CD4-positive, alpha-beta T cell treated with Interleukin-10 for 1 hour (primary cell): Measurements from ENCODE around the gene GLG1.
"Not testable (repeated sequence)": the region's sequence is repeated elsewhere in the genome, so short reads cannot be mapped to it uniquely, and the experiment has no call there.

Source experiments
- DNase-seq: peaks from one replicate; pipeline ENCODE4 v3.0.0-alpha.2; 2020

The GLG1 gene

GRCh38 chr16:74606521-74607309 is at the start of gene GLG1:
TSS of gene GLG1 (minus strand) at chr16:74607114. CDS start at chr16:74607094, 20 bp downstream.
- DNase-seq, result peak; percentile 92

DNA sequence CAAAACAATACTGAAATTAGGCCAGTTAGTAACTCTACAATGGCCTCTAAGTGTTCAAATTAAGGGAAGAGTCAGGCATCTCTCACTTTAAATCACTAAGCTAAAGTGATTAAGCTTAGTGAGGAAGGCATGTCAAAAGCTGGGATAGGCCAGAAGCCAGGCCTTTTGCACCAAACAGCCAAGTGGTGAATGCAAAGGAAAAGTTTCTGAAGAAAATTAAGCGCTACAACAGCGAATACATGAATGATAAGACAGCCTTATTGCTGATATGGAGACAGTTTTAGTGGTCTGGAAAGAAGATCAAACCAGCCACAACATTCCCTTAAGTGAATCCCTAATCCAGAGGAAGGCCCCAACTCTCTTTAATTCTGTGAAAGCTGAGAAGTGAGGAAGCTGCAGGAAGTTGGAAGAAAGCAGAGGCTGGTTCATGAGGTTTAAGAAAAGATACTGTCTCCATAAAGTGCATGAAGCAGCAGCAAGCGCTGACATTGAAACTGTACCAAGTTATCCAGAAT is 47.7 kb upstream of the GLG1 start:
- DNase-seq, result no peak

DNA sequence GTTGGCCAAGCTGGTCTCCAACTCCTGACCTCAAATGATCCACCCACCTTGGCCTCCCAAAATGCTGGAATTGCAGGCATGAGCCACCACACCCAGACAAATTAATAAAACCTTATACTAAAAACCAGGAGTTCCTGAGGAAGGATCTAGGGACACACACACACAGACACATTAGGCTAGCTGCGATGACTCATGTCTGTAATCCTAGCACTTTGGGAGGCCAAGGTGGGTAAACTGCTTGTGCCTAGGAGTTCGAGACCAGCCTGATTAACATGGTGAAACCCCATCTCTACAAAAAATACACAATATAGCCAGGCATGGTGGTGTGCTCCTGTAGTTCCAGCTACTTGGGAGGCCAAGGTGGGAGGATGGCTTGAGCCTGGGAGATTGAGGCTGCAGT is 46.0 kb upstream of the GLG1 start:
- DNase-seq, result not testable (repeated sequence)

DNA sequence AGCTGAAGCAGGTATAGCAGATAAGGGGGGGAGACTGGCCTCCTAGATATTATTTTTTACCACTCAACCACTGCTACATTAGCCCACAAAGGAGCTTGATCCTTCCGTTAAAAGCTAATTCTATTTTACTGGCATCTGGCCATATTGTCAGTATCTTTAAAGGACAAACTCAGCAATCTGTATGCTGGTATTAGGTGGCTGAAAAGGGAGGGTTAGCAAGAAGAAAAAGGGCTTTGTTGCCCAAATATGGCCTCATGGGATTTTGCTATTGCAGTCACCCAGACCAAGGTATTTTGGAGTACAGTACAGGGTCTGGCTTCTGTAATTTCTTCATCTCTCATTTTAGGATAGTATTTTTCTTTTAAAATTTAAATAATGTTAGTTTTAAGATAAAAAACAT is 45.3 kb upstream of the GLG1 start:
- DNase-seq, result no peak

DNA sequence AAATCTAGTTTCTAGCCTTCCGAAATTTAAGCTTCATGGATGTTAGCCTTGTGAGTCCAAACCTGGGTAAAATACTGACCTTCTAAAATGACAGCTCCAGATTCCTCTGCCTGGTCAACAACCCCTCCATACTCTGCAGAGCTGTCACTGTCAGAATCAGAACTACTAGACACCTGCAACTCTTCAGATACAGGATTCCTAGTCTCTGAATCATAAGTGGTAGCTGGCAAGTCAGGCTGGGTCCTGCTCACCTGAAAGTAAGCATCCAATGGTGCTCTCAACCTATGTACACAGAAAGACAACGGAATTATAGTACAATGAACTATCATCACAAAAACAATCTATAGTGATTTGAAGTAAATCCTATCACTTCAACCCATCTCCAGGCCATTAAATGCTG is 44.9 kb upstream of the GLG1 start:
- no peak for DNase-seq

GRCh38 chr16:74650966-74651567 is 44.2 kb upstream of the GLG1 start:
- DNase-seq, result peak; percentile 29

DNA sequence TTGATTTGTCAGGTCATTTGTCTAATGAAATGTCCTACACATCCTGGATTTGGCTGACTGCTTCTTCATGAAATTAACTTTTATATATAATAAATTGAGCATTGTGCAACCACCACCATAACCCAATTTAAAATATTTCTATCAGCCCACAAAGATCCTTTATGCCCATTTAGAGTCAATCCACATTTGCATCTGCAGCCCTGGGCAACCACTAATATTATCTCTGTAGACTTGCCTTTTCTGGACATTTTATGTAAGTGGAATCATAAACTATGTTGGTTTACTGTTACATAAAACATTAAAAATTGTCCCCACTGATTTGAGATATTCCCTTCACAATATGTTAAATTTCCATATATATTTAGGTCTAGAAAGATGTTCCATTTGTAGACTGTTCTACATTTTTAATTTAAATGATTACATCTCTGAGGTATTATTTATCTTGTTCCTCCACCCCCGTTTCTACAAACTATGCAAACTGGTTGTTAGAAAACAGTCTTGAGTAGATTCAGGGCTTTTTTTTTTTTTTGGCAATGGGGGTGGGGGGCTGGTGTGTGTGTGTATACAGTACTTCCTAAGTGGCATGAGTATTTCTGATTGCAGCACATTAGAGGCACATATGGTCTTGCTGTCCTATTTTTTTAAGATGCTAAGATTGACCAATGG is 43.1 kb upstream of the GLG1 start:
- DNase-seq, result no peak

GRCh38 chr16:74641969-74642368 is 35.1 kb upstream of the GLG1 start:
- DNase-seq, result no peak

DNA sequence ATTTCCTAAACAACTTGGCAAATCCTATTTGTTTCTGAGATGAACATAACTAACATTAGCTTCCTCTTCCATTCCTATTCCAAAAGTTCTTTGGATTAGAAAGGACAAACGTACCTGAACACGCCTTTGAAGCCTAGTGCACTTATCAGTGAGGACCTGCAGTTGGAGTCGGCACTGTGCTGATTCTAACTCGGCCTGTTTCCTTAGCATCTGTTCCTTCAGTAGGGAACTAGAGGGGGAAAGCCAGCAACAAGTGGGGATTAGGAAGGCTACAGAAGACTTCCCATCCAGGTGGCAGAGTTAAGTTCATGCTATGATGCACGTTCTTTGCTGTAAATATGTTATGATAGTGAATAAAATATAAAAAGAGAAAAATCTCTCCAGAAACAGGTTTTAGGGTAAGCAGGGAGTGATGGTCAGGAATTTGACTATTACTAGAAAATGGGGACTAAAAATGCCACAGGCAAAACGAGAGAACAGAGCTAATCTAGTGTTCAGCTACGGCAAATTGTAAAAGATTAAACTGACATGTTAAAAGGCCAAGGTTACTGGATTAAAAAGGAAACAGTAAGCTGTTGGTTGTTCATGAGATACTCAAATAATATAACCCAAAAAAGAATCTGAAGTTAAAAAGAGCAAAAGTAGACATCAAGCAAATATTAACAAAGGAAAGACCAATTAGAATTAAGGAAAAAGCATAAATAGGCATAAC is 31.0 kb upstream of the GLG1 start:
- DNase-seq, result no peak

DNA sequence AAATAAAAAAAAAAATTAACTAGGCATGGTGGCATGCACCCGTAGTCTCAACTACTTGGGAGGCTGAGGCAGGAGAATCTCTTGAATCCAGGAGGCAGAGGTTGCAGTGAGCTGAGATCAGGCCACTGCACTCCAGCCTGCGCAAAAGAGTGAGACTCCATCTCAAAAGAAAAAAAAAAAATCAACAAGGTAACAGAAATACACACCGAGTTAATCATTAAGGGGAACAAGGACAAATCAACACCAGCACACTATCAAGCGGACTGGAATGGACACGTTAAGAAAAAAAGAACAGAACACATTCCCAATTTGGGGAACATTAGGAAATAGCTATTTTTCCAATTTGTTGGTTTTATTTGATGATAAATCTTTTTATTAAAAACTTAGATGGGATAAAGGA is 28.4 kb upstream of the GLG1 start:
- DNase-seq, result no peak

DNA sequence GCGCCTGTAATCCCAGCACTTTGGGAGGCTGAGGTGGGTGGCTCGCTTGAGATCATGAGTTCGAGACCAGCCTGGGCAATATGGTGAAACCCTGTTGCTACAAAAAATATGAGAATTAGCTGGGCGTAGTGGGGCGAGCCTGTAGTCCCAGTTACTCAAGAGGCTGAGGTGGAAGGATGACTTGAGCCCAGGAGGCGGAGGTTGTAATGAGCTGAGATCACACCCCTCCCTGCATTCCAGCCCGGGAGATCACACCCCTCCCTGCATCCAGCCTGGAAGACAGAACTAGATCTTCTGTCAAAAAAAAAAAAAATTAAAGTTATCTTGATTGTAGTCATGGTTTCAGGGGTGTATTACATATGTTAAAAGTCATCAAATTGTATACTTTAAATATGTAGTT is 26.8 kb upstream of the GLG1 start:
- DNase-seq, result no peak

DNA sequence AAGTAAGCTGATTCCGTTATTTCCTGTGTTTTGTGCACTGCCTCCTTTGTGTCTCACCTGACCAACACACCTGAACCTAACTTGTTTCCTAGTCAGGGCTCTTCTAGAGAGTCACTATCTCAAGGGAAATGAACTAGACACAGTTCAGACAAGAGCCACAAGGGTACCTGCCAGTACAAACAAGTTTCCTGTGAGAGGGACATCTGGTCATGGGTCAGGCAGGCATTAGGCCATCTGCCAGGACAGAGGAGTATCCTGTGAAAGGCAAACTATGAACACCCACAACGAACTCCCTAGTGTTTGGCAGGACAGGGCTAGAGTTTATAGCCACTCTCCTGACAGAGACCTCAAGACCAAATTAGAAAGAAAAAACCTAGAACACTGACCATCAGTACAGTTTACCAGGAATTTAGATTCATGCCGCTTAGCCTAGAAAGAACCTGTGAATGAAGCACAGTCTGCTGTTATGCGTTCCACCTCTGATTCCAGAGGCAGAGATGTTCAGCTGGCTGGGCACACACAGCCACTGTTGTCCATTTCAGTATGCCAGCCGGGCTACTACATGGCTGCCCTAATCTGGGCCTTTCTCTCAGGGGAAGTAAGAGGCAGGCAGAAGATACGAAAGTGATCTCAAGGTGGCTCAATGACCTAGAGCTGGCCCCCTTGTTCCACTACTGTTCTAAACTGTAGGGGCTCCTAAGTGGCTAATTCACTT is 20.7 kb upstream of the GLG1 start:
- no peak for DNase-seq

GRCh38 chr16:74626741-74627416 is 20.0 kb upstream of the GLG1 start:
- DNase-seq, result no peak

DNA sequence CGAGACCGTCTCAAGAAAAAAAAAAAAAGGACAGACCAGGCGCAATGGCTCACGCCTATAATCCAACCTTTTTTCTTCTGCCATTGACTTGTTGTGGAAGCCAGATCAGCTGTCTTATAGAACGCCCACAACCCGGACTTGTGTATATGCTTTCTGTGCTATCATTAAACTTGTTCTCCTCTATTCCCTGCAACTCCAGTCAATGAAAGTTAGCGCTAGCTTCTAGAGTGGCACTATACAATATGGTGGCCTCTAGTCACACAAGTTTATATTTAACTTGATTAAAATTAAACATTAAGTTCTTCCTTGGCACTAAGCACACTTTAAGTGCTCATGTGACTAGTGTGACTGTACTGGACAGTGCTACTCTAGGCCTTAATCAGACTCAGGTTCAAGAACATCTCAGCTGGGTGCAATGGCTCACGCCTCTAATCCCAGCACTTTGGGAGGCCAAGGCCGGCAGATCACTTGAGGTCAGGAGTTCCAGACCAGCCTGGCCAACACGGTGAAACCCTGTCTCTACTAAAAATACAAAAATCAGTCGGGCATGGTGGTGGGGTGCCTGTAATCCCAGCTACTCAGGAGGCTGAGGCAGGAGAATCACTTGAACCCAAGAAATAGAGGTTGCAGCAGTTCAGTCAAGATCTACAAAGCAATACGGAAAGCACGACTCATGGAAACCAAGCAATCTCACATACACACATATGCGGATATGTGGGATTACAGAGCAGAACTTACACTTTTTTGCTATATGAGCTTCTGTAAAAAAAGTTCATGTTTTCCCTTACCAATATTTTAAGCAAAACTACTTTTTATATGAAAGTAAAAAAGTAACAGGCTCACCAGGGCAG is 18.8 kb upstream of the GLG1 start:
- DNase-seq, result no peak

GRCh38 chr16:74623839-74624235 is 16.9 kb upstream of the GLG1 start:
- DNase-seq, result no peak

DNA sequence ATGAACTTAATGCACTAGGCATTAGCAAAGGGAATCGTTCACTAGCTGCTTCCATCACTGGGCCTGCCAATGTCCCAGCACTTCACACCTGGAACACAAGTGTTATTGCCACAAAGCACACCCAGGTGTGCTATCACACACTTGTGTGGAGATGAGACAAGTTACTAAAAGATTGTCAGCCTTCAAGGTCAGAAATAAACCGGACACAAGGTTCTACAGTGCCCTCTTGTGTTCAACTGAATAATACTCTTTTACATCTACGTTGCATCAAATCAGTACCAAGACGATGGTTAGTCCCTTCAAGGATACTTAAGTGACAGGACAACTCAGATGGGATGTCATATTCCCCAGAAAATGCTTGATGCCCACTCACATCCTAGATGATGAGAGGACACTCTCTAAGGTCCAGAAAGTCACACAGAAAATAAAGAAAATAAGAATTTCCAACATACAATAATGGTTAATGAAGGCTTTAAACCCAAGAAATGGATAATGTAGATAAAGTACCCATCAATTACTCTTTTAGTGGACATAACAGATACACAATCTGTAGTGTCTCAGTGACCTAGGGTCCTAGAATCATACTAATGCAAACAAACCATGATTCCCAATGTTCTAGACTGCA is 16.4 kb upstream of the GLG1 start:
- DNase-seq, result peak; percentile 67

DNA sequence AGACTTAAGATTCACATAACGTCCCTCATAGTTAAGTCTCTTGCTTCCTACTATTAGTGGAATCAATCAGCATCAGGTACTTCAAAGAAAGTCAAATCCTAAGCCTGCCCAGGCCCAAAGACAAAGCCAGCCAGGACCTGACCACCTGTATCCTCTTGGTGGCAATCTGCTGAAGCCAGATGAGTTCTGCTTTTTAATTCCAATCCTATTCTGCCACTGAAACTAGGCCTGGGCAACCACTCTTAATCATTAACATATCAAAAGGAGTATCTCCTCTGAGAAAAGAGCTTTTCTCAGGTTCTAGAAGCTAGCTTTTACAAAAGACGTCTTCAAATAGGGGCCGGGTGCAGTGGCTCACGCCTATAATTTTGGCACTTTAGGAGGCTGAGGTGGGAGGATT is 15.1 kb upstream of the GLG1 start:
- no peak for DNase-seq

DNA sequence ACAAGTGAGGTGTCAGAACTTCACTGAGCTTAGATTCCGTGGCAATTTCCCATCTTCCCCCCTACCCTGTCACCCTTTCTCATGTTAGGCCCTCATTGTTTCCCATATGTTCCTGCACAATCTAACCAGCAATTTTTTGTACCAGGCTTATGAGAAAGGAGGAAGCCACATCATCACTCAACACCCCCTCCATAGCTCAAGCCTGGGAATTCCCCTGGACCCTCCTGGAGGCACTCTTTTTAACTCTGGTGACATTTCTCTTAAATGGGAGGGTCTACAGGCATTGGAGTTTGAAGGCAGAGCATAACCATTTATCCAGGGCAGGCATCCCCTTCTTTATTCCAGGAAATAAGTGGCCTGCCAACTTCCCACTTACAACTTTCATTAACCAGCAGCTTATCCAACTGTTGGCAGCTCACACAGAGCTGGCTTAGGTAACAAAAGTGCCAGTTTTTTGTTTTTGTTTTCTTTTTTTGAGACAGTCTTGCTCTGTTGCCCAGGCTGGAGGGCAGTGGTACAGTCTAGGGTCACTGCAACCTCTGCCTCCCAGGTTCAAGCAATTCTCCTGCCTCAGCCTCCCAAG is 10.4 kb upstream of the GLG1 start:
- no peak for DNase-seq

DNA sequence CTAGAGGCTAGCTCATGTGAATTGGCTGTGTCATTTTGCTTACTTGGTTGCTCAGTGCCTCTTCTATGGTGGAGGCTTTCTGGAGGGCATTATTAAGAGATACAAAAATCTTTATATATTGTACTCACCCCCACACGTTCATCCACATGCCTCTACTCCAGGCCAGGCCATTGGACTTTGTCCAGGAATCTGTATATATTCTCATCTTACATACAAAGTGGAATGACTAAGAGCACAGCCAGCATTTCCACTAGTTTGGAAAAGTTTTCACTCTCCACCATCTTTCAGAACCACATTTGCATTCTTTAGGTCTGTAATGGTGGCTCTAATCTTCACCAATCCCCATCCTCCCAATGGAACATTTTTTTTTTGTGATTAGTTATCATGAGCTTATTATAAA is 4.8 kb upstream of the GLG1 start:
- DNase-seq, result no peak

DNA sequence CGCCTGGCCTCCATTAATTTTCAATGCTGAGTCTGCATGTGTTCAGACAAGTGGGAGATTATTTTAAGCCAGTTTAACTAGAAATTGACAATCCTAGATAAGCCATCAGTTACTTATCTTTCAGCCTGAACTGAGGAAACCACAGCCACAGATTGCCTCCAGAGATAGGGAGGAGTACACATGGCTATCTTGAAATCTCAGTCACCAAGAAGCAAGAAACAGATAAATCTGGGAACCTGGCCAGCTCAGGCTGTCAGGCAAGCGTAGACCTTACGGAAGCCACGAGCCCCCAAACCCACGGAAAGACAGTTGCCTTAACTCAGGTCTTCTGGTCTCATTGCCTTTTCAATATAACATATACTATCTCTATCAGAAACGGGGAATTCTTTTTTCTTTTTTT is 2.0 kb upstream of the GLG1 start:
- peak; percentile 76 for DNase-seq
